Medulla oblongata (tissue), 1 donor: ENCODE data around the gene SYS1.

Experiments used
- DNase-seq: peaks from one replicate; pipeline ENCODE4 v3.0.0-alpha.2; 2015; ENCODE audit errors: extremely low spot score

The SYS1 gene

GRCh38 chr20:45362804-45363610 is at the start of gene SYS1:
TSS of gene SYS1 (plus strand) at chr20:45363156. CDS start at chr20:45363532, 376 bp downstream.
- peak; percentile 99 for DNase-seq

DNA sequence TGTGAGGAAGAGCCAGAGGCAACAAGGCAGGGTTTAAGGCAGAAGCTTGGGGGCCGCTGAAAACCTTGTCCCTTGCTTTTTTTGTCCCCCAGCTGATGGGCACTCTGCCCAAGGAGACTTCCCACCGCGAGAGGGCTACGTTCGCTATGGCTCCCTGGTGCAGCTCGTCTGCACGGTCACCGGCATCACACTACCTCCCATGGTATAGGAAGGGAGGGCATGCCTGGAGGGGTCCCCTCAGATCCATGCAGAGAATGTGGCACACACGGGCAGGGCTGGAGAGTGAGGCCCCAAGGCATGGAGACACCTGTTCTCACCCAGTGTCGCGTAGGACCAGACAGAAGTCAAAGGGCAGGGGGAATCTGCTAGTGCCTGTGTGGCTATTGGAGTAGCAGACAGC is 49.0 kb upstream of the SYS1 start:
- DNase-seq: no peak

DNA sequence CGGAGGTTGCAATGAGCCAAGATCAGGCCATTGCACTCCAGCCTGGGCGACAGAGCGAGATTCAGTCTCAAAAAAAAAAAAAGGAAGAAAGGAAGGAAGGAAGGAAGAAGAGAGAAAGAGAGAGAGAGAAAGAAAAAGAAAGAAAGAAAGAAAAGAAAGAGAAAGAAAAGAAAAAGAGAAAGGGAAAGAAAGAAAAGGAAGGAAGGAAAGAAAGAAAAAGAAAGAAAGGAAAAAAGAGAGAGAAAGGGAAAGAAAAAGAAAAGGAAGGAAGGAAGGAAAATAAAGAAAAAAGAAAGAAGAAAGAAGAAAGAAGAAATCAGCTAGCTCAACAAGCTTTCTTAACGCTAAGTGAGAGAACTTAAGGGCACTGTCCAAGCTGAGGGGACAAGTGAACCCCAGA is 47.3 kb upstream of the SYS1 start:
- no peak for DNase-seq

DNA sequence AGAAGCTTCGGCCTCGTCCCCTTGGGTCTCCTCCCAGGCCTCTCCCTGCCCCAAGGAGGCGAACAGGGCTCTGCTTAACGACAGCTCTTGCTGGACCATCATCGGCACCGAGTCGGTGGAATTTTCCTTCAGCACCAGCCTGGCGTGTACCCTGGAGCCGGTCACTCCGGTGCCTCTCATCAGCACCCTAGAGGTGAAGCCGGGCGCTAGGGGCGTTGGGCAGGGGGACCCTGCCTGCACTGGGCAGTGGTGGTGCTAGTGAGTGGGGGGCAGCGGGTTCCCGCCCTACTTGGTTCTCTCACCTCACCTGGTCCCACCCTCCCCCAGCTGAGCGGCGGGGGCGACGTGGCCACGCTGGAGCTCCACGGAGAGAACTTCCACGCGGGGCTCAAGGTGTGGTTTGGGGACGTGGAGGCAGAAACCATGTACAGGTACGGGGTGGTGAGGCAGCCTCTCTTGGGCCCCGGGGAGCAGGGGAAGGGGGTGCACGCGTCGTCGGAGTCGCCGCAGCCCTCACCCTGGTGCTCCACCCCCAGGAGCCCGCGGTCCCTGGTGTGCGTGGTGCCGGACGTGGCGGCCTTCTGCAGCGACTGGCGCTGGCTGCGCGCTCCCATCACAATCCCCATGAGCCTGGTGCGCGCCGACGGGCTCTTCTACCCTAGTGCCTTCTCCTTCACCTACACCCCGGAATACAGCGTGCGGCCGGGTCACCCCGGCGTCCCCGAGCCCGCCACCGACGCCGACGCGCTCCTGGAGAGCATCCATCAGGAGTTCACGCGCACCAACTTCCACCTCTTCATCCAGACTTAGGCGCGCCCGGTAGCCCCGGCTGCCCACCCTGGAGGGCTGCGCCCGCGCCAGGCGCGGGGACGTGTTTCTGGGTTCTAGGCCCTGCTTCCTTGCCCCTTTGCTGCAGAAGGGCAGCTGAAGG is 46.5 kb upstream of the SYS1 start:
- no peak for DNase-seq

DNA sequence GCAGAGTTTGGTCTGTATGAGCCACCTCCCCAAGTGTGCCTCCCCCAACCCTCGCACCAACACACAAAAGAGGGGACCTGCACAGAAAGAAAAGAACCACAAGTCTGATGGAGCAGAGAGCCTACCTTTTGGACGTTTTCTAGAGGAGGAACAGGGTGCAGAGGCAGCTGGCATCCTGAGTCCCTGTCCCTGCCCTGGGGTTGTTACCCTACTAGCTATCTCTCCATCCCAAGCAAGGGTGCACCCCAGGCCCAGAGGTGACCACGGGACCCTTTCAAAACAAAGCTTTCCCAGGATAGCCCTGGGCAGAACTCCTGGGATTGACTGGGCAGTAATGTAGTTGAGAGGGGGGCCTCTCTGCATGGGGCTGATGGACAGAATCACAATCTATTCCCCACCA is 45.1 kb upstream of the SYS1 start:
- no peak for DNase-seq

- no peak for DNase-seq
Observed at GRCh38 chr20:45318386-45318939, 44.5 kb upstream of the SYS1 start.

- no peak for DNase-seq
Observed at GRCh38 chr20:45318948-45319347, 44.0 kb upstream of the SYS1 start.

DNA sequence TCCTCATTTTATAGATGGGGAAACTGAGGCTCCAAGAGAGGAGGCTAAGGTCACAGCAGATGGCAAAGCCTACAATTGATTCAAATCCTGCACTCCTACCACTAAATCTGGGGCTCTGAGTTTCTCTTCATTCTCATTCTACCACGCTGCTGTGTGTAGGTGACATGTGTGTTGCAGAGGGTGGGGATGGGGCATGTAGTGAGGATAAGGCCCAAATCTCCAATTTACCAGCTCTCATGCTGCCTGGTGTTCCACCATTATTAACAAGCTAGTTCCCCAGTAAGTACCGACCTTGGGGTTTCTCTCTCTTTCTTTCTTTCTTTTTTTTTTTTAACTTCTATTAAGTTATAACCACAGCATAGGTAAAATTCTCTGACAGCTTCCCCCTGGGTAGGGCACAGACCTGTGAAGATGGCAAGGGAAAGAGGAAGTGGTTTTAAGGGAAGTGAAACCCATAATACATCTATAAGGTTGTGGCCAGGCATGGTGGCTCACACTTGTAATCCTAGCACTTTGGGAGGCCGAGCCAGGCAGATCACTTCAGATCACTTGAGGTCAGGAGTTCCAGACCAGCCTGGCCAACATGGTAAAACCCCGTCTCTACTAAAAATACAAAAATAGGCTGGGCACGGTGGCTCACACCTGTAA is 41.9 kb upstream of the SYS1 start:
- no peak for DNase-seq

GRCh38 chr20:45322952-45323383 is 40.0 kb upstream of the SYS1 start:
- DNase-seq: peak; percentile 95

GRCh38 chr20:45323731-45324130 is 39.2 kb upstream of the SYS1 start:
- DNase-seq: no peak

- no peak for DNase-seq
Observed at GRCh38 chr20:45325371-45325770, 37.6 kb upstream of the SYS1 start.

GRCh38 chr20:45328451-45328850 is 34.5 kb upstream of the SYS1 start:
- DNase-seq: no peak

- no peak for DNase-seq
Observed at GRCh38 chr20:45329497-45330319, 33.2 kb upstream of the SYS1 start.

DNA sequence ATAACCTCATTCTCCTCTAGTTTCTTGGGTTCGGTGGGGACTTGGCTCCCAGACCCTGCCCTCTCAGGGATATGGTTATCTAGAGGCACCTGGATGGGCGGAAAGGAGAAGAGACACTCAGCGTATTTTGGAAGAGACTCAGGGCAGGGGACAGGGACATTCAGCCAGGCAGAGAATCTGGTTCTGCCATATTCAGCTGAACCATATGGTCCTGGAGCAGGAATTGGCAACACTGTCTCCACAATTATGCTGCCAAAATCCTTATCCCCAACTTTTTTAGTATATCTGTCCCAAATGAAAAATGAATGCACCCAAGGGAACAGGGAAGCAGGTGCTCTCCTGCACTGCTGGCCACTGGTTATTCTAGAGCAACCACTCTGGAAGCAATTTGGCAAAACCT is 32.5 kb upstream of the SYS1 start:
- no peak for DNase-seq

DNA sequence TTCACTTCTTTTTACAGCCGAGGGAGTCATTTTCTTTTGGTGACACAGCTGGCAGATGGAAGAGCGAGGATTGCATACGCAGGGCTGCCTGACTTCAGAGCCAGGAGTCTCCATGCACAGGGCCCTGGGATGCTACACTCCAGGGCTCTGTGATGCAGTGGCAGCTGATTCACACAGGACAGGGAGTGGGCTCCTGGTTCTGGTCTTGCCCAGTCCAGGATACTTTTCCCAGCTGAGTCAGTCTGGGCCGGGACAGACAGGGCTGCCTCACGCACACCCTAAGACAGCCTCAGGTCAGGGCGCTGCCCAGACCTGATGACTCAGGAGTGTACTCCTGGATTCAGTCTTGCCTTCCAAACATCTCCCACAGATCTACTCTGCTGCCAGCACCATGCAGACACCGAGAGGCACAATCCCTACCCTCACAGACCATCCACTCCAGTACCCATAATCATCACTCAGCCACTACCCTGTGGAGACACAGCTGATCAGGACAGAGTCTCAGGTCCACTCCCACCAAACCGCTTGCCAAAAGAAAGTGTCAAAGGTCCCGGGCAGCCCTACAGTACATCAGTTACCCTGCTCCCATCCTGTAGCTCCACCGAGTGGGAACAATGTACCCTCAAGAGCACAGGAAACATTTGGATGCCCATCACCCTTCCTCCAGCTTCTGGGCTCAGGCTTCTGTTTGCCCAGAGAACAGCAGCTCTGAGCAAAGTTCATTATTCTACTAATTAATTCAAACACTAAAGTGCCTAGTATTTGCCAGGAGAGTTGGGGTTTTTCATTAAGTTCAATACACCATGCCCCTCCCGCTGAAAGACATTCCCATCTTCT is 26.2 kb upstream of the SYS1 start:
- peak; percentile 54 for DNase-seq

DNA sequence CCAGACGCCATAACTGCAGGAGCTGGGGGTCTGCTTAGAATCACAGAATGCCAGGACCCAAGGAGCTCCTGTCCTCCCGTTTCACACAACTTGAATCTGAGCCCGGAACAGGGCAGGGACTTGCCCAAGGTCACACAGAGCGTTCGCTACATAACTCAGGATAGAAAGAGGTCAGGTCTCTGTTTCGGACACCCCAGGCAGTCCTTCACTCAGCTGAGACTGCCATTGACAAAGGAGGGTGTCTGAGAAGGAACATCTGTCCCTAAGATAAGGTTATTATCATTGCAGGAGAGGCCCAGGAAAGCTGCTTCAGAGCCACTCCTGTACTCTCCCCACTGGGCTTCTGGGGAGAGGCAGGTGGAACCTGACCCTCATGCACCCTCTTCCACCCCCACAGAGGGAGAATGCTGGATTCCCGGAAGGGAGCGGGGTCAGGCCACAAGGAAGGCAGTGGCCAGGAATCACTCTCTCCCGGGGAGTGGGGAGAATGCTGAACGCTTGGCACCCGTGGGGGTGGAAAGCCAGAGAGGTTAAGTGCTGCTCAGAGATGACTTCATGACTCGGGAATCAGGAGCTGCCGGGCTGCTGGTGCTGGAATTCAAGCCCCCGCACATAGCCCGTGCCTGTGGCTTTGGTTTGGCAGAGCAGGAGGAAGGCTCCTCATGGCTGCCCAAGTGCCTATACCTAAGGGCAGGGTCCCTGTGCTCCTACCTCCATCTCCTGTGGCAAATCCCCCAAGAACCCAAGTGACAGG is 25.4 kb upstream of the SYS1 start:
- DNase-seq: no peak

GRCh38 chr20:45338121-45339030 is 24.6 kb upstream of the SYS1 start:
- DNase-seq: no peak

DNA sequence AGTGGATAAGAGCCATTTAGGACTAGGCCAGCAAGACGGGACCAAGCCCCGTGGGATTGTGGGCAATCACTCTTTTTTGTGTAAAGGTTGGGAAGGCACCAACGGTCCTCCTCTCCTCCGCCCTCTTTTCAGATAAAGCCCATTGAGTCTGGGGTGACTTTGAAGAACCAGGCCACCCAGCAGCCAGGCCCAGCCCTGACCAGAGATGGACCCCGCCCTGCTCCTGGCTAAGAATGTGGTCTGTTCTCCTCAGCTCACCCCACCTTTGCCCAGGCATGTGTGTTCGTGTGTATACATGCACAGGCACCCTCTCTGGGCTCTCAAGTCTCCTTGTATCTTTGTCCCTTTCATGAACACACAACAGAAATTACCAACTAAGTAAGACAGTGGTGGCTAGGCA is 23.9 kb upstream of the SYS1 start:
- DNase-seq: no peak
